Activated CD8-positive, alpha-beta memory T cell treated with anti-CD3 and anti-CD28 coated beads for 36 hours (primary cell): Measurements from ENCODE around the gene PLXNA4. TPM values are rescaled to one million over a fixed set of nuclear protein-coding genes. Genes with fewer than 3 reads are reported as not detected.

Experiments
- CTCF ChIA-PET: fragments of 350-600 bp; sonication (Branson Sonifier 250); formaldehyde crosslinking; loops from one replicate; lab custom pipeline; 2021; ENCODE audit warnings: antibody characterized with exemption; lab: Charles Lee
- POLR2A ChIA-PET: fragments of 350-600 bp; sonication (Branson Sonifier 250); formaldehyde crosslinking; loops from one replicate; lab custom pipeline; 2021; ENCODE audit warnings: antibody characterized with exemption; lab: Charles Lee
- total RNA-seq, 2 experiments: library from RNA; stranded (reverse); gene quantifications; one replicate each; pipeline ENCODE4 v1.2.3, GENCODE V29; 2021

PLXNA4 gene
- total RNA-seq, 2 experiments from 2014 or later = 0.04 to 0.19 TPM

- POLR2A ChIA-PET = no interaction called here
Observed at GRCh38 chr7:132518102-132518838, 58.0 kb downstream of the PLXNA4 start.

GRCh38 chr7:132516042-132516840 lies 60.0 kb downstream of the PLXNA4 start:
- CTCF ChIA-PET = no interaction called here
- POLR2A ChIA-PET = no interaction called here

More at GRCh38 chr7:132518102-132518838, 58.0 kb downstream of the PLXNA4 start:
- CTCF ChIA-PET = interaction anchor here (0.6 kb wide), 1 partner anchor 200 kb away, joined by 4 read pairs; no protein-coding TSS in a partner anchor

DNA sequence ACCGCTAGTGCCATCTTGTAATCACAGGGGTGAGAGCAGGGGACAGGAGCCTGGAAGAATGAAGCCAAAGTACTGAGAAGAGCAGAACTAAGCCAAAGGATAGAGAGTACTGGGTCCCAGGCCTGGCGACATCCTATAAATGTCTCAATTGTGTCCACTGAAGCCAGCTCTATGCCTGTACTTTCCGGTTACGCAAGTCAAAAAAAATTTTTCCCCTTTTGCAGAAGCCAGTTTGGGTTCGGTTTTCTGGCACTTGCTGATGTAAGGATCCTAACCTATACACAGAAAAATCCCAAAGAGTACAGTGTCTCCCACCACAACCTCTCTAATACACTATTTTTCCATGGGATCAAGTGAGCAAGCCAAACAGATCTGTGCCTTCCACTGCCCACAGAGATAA lies 61.1 kb downstream of the PLXNA4 start:
- CTCF ChIA-PET = no interaction called here

GRCh38 chr7:132514430-132514829 lies 61.8 kb downstream of the PLXNA4 start:
- POLR2A ChIA-PET = no interaction called here
- CTCF ChIA-PET = no interaction called here

More for the DNA sequence above, 61.1 kb downstream of the PLXNA4 start:
- POLR2A ChIA-PET = no interaction called here

GRCh38 chr7:132511921-132512320 lies 64.3 kb downstream of the PLXNA4 start:
- CTCF ChIA-PET = no interaction called here
- POLR2A ChIA-PET = no interaction called here

DNA sequence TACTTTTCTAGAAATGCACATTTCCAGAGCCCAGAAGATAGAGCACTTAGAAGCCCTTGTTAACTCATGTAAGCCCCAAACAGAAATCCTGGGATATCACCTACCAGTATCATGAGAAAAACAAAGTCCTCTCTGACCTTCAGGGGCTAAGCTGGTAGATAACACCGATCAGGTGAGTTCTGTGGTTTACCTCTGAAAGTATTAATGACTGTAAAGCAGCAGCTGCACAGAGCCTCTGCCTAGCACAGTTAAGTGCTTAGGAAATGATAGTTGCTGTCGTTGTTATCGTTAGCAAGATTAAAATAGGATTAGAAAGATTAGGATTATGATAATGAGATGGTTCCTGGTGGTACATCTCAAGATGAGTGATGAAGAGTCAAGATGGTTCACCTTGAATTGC lies 64.9 kb downstream of the PLXNA4 start:
- POLR2A ChIA-PET = no interaction called here
- CTCF ChIA-PET = no interaction called here

DNA sequence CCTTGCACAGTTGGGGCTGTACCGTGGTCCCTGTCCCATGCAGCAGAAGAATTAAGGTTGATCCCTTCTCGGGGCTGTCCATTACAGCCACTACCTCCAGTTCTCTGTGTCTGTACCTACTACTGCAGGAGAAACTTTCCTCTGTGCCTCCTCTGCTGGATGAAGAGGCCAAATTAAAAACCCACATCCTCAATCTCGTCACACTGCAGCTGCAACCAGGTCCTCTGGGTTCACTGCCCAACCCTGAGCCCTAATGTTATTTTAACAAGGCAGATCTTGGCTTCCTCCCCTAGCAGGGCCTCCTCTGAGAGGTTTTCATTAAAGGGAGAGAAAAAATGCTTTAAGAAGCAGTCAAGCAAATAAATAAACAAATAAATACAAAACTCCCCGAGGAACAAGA lies 66.6 kb downstream of the PLXNA4 start:
- CTCF ChIA-PET = no interaction called here
- POLR2A ChIA-PET = no interaction called here

DNA sequence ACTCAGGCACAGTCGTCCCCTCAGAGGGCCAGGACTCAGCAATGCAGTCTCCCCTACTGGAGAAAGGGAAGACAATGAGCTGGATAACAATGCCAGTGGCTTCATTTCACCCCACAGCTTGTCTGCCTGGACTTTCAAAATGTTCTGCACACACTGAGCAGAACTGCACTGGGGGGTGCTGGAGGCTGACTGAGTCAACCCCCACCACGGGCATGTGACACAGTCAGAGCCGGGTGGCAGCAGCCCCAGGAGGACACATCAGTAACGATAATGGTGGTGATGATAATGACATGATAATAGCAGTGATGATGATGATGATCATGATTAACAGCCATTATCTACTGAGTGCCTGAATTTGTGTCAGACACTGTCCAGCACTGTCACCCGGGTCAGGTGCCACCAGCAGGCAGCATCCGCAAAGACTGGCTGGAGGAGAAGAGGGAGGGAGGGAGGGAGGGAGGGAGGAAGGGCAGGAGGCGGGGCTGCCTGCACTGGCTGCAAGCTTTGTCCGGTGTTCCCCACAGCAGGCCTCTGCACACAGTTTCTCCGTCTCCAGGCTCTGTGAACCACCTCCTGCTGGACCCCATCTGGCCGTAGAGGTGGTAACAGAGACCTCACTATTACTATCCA lies 67.4 kb downstream of the PLXNA4 start:
- ChIA-PET CTCF (no interaction called here), POLR2A (no interaction called here)

DNA sequence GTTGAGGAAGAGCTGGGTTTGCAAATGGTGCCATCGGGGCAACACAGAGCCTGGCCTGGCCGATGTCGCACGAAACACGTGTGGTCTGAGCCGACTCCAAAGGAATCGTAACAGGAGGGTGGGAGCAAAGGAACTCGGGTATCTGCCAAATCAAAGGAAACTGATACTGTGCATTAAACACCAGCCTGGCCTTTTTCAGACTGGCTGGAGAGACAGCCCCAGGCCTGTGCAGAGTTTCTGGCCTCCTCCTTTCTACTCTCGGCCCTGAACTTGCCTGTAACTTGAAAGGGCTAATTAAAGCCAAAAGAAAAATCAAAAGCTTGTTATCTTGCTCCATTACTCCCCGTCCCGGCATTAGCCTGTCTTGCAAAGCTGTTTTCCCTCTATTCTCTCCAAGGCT lies 71.4 kb downstream of the PLXNA4 start:
- ChIA-PET POLR2A (no interaction called here), CTCF (no interaction called here)

DNA sequence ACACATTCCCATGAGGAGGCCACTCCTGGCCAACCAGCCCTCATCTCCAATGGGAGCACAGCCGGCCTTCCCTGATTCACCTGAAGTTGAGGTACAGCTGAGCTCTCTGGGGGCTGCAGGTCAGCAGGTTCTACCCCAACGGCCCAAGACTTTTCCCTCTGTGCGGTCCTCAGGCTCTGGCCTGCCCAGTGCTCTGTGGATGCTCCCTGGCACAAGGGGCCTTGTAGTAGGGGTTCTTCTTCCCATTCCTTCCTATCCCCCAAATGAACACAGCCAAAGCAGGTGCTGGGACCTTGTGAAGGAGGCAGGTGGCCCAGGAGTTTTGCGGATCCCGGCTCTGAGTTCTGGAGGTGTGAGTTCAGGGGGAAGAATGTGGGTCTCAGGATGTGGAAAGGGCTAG lies 72.2 kb downstream of the PLXNA4 start:
- ChIA-PET CTCF (no interaction called here), POLR2A (no interaction called here)

GRCh38 chr7:132503415-132503814 lies 72.9 kb downstream of the PLXNA4 start:
- POLR2A ChIA-PET = no interaction called here

GRCh38 chr7:132501956-132502355 lies 74.3 kb downstream of the PLXNA4 start:
- POLR2A ChIA-PET = no interaction called here
- CTCF ChIA-PET = no interaction called here

More at GRCh38 chr7:132503415-132503814, 72.9 kb downstream of the PLXNA4 start:
- CTCF ChIA-PET = no interaction called here

- CTCF ChIA-PET = no interaction called here
- POLR2A ChIA-PET = no interaction called here
Observed at GRCh38 chr7:132500727-132501440, 75.4 kb downstream of the PLXNA4 start.

- CTCF ChIA-PET = no interaction called here
- POLR2A ChIA-PET = no interaction called here
Observed at GRCh38 chr7:132499487-132499886, 76.8 kb downstream of the PLXNA4 start.

DNA sequence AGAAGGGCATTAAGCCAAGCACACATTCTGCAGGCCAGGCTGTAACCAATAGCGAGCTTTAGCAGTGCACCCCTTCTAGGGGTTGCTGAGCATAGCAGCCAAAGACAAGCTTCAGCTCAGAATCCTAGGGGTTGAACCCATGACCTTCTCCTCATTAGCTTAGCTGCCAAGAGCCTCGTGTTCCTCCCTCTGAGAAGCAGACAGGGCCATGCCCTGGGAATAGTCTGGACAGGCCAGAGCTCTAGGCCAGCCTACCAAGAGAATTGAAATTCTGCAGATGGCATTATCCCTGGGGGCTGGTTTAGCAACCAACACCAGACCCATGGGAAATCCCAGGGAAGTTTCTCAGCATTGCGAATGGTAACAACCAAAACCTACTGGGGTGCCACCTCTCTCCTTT lies 77.2 kb downstream of the PLXNA4 start:
- ChIA-PET CTCF (no interaction called here), POLR2A (no interaction called here)

GRCh38 chr7:132498319-132498718 lies 78.0 kb downstream of the PLXNA4 start:
- ChIA-PET POLR2A (no interaction called here), CTCF (no interaction called here)

DNA sequence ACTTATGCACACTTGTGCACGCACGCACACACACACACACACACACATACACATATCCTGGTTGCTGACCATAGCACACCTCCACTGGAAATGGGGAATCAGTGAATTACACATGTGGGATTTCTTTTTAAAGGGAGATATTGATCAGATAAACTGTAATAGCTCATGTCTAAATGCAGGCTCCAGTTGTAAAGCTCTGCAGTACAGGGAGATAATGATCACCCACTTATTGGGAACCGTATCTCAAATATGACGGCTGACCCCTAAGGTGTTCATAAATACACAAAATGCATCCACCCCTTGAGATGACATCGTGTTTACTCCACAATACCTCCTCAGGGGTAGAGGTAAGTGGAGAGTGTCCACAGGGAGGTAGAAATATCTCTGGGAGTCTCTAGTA lies 79.2 kb downstream of the PLXNA4 start:
- POLR2A ChIA-PET = no interaction called here

DNA sequence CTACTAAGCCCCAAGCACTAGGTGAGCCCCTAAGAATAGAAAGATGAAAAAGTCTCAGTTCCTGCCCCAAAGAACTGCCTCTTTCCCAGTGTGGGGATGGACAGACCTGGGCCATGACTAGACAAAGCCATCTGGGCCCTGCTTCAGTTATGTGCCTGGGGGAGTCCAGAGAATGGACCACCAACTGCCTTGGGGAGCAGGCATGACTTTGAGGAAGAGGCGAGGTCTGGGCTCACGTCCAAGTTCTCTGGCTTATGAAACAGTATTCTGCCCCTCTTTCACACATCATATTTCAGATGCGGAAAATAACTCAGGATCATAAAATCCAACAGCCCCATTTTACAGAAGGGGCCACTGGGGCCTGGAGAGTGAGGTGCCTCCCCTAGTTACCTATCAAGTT lies 80.3 kb downstream of the PLXNA4 start:
- POLR2A ChIA-PET = no interaction called here
- CTCF ChIA-PET = no interaction called here

More for the DNA sequence above, 79.2 kb downstream of the PLXNA4 start:
- CTCF ChIA-PET = no interaction called here

DNA sequence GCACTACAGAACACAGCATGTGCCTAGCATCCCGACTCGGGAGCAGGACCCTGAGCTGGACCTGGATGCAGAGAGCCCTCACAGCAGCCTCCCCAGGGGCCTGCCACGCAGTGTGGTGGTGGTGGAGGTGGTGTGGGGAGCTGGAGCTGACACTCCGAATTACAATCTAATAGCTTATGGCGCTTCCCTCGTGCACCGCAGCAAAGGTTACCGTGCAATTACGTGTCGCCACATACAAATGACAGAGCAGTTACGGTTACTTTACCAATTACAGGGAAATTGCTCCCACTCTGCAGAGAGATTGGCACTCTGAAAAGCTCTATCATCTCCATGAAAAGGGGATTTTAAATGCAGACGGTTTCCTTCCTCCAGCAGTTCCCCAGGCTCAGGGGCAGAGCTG lies 81.8 kb downstream of the PLXNA4 start:
- ChIA-PET CTCF (no interaction called here), POLR2A (no interaction called here)
